ENCODE data around the gene UPF1. TPM values are rescaled to one million over a fixed set of nuclear protein-coding genes. Genes with fewer than 3 reads are reported as not detected.
A peak's percentile ranks its signal among the peaks of the same experiment; 100 is the strongest.

The UPF1 gene
- total RNA-seq, 1 donor from 2014 or later, result 71.6 TPM

DNA sequence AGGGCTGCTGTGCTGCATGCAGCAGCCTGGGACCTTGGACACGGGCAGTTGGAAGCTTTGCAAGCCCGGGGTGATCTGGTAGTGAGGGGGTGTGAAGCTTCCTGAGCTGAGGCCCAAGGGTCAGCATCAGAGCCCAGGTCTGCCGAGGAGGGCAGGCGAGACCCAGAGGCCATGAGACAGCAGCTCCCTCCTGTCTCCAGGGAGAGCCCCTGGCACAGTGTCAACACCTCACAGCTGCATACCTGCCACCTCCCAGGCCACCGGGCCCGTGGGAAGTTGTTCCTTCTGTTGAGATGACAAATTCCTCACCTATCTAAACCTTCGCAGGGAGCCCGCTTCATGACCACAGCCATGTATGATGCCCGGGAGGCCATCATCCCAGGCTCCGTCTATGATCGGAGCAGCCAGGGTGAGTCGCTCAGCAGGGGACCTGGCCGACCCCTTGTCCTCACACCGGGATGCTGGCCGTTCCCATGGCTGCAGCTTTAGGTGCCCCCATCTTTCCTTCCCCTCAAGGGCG is 32.1 kb downstream of the UPF1 start:
- H3K27me3 ChIP-seq (ENCODE audit: control insufficient read depth, insufficient read depth, low read length), result peaks cover 7% of the 10 kb centered on the region
- TF ChIP-seq CTCF (IDR thresholded peaks at IDR 0.05; ENCODE audit: insufficient read depth, low read length, poor library complexity, severe bottlenecking), result no peak
- no peak overlapping the region for H3K4me3 ChIP-seq (ENCODE audit: low read depth, low read length)
- DNase-seq (ENCODE audit: low read depth), result no peak
- peaks cover 13% of the 10 kb centered on the region for H3K36me3 ChIP-seq (ENCODE audit: control insufficient read depth, insufficient read depth, low read length)

GRCh38 chr19:18865106-18865972 is 33.6 kb downstream of the UPF1 start:
- no peak for DNase-seq (ENCODE audit: low read depth)
- no peak overlapping the region for H3K4me3 ChIP-seq (ENCODE audit: low read depth, low read length)
- no peak for TF ChIP-seq CTCF (IDR thresholded peaks at IDR 0.05; ENCODE audit: insufficient read depth, low read length, poor library complexity, severe bottlenecking)
- H3K27me3 ChIP-seq (ENCODE audit: control insufficient read depth, insufficient read depth, low read length), result peaks cover 18% of the 10 kb centered on the region
- H3K36me3 ChIP-seq (ENCODE audit: control insufficient read depth, insufficient read depth, low read length), result peaks cover 12% of the 10 kb centered on the region

GRCh38 chr19:18865973-18866799 is 34.4 kb downstream of the UPF1 start:
- Histone ChIP-seq H3K36me3 (ENCODE audit: control insufficient read depth, insufficient read depth, low read length) (peaks cover 11% of the 10 kb centered on the region), H3K4me3 (ENCODE audit: low read depth, low read length) (no peak overlapping the region), H3K27me3 (ENCODE audit: control insufficient read depth, insufficient read depth, low read length) (peaks cover 23% of the 10 kb centered on the region)
- no peak for DNase-seq (ENCODE audit: low read depth)
- peak; percentile 75 for TF ChIP-seq CTCF (IDR thresholded peaks at IDR 0.05; ENCODE audit: insufficient read depth, low read length, poor library complexity, severe bottlenecking)

DNA sequence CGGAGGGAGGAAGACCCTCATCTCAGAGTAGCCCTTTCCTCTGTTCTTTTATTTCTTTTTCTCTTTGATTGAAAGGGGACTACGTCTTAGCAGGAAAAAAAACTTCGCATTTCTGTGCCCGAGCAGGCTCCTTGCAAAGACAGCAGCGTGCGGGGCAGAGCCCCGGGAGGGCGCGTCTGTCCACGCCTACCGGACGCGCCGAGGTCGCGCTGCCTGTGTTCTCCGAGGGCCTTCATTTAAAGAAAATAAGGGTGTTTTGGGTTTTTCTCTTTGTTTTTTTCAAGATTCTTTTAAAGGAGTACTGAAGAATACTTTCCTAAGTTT is 35.0 kb downstream of the UPF1 start:
- H3K4me3 ChIP-seq (ENCODE audit: low read depth, low read length), result no peak overlapping the region
- TF ChIP-seq CTCF (IDR thresholded peaks at IDR 0.05; ENCODE audit: insufficient read depth, low read length, poor library complexity, severe bottlenecking), result no peak
- H3K27me3 ChIP-seq (ENCODE audit: control insufficient read depth, insufficient read depth, low read length), result peaks cover 23% of the 10 kb centered on the region
- peaks cover 9% of the 10 kb centered on the region for H3K36me3 ChIP-seq (ENCODE audit: control insufficient read depth, insufficient read depth, low read length)
- DNase-seq (ENCODE audit: low read depth), result no peak

DNA sequence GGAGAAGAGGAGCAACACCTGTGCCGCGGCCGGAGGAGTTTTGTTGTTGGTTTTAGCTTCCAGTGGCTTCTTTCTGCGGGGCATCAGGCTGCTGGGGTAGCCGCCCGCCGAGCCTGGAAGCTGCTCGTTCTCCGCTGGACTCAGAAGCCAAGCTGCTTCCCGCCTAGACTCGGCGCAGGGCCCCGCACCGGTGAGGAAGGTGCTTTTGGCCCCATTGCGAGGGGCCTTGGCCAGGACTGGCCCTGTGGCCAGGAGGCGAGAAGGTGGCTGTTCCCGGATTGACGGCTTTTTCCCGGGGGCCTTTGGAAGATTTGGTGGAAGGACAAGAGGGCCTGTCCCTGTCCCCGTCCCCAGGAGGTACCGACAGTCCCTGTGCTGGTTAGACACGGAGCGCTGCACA is 35.4 kb downstream of the UPF1 start:
- TF ChIP-seq CTCF (IDR thresholded peaks at IDR 0.05; ENCODE audit: insufficient read depth, low read length, poor library complexity, severe bottlenecking), result no peak
- H3K4me3 ChIP-seq (ENCODE audit: low read depth, low read length), result no peak overlapping the region
- peaks cover 23% of the 10 kb centered on the region for H3K27me3 ChIP-seq (ENCODE audit: control insufficient read depth, insufficient read depth, low read length)
- DNase-seq (ENCODE audit: low read depth), result no peak
- peaks cover 9% of the 10 kb centered on the region for H3K36me3 ChIP-seq (ENCODE audit: control insufficient read depth, insufficient read depth, low read length)
